ENCODE results near the gene EIF1AD.
A peak's percentile ranks its signal among the peaks of the same experiment; 100 is the strongest.
"Not testable (repeated sequence)": the region's sequence is repeated elsewhere in the genome, so short reads cannot be mapped to it uniquely, and the experiment has no call there.

Gene EIF1AD

DNA sequence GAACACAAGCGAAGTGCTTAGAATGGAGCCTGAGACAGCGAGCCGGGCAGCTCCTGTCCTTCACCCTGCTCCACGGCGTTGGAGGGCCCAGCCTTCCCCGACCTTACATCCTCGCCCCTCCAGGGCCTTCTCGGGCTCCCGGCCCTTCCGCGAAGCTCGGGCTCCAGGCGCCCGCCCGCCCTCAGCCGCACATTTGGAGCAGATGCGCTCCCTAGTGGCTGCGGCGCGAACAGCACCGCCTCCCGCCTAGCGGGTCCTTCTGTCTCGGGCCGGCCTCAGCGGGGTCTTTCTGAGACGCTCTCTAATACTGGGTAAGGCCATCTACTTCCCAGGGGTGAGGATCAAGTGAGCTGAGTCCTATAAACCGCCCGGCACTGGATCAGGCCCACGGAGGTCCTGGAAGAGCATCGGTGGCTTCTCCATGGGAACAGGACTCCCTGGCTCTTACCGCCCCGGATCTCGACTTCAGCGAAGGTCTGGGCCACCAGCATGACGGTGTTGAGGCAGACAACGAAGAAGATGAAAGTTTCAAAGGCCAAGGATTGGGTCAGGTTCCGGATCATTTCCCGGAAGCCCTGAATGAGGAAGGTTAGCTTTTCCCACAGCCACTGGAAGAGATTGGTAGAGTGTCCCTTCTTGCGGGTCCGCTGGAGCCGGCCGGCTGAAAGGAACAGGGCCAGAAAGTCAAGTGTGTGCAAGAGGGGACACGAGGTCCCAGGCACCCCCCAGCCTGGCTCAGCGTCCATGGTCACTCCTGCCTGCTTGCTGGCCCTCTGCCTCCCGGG is 20.6 kb upstream of the EIF1AD start:
- DNase-seq (ENCODE audit: low read depth): peak; percentile 63

DNA sequence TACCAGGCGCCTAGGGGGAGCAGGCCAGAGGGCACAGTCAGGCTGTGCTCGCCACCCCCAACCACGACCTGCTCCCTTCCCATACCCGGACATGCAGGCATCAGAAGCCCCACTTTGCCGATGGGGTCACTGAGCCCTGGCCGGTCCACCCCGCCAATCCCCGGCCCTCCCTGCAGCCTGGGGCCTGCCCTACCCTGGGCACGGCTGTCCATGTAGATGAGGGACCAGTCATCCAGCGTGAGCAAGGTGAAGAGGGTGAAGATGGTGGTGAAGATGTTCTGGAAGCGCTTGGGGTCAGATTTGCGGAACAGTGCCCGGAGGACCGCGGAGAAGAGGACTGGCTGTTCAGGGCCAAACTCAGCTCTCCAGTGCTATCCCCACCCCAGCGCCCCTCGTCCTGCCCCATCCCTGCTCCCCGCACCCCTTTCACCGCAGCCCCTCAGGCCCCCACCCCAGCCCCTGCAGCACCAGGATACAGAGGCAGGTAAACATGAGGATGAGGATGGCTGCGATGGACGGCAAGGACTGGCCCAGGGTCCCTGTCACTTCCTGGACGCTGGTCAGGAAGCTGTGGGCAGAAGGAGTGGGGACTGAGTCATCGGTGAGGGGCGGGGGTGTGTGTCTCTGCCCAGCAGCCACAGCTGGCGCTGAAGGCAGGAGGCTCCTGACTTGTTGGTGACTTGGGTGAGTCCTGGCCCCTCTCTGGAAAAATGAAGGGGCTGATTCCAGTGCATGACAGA is 18.8 kb upstream of the EIF1AD start:
- DNase-seq (ENCODE audit: low read depth): peak; percentile 15

DNA sequence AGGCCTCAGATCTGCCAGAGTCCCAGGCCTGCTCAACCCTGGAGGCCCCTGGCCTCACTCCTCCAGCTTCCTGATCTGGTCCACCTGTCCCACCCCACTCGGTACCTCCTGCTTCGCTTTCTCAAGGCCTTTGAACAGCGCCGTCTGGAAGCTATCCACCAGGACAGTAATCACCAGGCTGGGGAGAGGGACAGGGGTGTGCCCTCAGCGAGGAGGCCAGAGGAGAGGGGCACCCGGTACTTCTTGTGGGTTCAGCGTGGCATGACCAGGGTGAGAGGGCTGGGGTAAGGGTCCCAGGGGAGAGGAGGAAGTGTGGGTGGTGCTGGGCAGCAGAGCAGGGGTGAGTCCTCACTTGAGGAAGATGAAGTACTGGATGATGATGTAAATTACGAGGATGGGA is 18.3 kb upstream of the EIF1AD start:
- DNase-seq (ENCODE audit: low read depth): no peak

DNA sequence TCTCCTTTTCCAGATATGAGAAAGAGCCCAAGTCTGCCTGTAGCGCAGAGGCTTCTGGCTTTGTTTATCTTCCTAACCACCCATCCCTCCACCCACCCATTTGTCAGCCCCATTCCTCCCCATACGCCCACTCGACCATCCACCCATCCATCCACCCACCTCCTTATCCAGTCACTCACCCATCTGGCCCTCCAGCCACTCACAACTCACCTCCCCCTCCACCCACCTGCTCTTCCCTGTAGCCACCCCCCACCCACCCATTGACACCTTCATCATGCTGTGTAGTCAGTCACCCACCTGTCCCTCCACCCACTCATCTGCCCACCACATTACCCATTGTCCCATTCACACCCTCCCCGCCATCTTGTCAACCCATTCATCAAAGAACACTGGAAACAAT is 15.4 kb upstream of the EIF1AD start:
- DNase-seq (ENCODE audit: low read depth): no peak

DNA sequence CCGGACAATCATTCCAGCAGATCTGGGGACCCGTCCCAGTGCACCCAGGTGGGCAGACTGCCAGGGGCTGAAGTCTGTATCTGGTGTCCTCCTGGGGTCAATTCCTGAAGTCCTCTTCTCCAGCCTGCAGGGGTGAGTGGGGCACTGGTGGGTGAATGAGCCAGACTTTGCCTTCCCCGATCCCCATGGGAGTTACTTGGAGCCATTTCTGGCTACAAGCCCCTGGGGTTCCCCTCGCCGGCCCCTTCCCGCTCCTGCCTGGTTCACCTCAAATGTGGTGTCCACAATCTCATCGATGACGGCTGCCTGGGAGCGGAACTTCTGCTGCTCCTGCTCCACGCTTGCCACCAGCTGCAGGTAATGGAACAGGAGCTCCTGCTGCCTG is 14.8 kb upstream of the EIF1AD start:
- DNase-seq (ENCODE audit: low read depth): no peak

DNA sequence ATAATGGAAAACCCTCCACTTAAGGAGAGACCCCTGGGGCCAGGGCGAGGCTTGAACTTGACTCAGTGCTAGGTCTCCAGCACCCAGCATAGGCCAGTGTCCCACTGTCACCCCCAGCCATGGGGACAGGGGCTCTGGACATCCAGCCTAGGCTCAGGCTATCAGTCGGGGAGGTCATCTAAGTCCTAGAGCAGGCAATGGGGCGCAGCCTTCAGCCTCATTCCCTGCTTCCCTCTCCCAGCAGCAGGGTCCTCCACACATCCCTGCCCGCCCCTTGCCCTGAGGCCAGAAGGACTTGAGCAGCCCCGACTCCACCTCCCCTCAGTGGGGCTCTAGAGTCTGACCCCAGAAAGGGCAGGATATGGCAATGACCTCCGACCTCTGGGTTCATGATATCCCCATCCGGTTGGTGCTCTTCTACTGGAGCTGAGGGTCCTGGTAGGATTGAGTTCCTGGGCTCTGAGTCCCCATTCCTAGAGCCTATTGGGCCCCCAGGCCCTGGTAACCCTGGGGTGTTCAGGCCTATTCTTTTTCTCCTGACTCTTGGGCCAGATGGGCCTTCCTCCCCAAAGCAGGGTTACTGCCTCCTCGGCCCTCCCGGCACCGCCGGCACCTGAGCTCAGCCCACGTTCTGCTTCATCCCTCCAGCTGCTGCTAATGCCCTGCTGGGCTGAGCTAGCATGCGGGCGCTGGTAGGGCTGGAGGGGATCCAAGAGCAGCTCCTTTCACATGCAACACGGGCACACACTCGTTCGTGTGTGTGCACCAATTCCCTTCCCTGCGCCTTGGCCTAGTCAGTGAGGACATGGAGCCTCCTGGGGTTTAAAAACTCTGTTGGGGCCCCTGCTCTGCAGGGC is 14.2 kb upstream of the EIF1AD start:
- DNase-seq (ENCODE audit: low read depth): no peak

DNA sequence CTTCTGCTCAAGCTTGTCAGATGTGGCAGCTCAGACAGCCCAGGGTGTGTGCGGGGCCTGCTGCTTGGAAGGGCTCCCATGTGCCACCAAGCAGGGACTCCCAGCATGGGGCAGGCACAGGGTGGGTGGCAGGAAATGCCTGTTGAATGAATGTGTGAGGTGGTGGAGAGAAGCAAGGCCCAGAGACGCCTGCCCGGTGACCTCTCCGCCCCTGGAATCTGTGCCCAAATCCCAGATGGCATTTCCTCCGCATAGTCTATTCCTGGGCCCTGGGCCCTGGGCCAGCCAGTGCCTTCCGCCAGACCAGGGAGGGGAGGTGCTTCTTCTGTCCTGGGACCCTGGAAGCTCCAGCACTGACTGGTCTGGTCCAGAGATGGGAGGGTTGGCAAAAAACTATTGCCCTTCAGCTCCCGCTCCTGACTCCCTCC is 13.5 kb upstream of the EIF1AD start:
- no peak for DNase-seq (ENCODE audit: low read depth)

DNA sequence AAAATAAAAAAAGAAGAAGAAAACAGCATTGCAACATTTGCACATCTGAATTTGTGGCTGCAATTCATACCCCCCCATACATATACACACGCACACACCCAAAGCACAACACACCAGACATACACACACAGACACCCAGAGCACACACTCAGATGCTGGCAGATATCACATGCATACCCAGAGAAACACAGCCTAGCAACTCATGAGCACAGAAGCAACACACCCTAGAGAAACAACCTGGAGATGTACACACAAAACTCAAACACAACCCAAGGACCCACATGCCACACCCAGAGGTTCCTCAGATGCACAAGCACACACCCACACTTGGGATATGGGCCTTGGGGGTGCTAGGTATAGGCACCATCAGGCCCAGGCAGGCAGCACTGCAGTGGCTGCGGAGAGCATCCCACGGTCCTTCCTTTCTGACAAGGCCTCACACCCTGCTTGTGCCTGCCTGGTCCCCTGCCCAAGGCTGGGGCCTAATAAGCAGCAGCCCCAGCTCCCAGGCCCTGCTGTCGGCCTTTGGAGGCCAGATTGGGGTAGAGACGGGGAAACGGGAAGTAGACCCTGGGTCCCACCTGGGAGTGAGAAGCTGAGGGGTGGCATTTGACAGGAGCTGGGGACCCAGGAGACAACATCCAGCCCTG is 13.0 kb upstream of the EIF1AD start:
- no peak for DNase-seq (ENCODE audit: low read depth)

DNA sequence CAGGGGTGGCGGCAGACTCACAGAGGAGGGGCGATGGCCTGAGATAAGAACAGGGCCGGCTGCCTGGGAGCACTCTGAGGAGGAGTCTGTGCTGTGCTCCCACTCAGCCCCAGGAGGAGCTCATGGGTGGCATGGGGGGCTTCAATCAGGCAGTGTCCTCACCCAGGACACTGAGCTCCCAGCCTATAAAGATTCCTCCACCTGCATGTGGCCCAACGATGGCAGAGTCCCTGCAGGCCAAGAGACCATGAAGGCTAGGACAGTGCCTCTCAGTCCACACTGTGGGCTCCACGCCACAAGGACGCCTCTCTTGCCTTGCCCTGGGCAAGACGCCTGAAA is 11.8 kb upstream of the EIF1AD start:
- DNase-seq (ENCODE audit: low read depth): no peak

DNA sequence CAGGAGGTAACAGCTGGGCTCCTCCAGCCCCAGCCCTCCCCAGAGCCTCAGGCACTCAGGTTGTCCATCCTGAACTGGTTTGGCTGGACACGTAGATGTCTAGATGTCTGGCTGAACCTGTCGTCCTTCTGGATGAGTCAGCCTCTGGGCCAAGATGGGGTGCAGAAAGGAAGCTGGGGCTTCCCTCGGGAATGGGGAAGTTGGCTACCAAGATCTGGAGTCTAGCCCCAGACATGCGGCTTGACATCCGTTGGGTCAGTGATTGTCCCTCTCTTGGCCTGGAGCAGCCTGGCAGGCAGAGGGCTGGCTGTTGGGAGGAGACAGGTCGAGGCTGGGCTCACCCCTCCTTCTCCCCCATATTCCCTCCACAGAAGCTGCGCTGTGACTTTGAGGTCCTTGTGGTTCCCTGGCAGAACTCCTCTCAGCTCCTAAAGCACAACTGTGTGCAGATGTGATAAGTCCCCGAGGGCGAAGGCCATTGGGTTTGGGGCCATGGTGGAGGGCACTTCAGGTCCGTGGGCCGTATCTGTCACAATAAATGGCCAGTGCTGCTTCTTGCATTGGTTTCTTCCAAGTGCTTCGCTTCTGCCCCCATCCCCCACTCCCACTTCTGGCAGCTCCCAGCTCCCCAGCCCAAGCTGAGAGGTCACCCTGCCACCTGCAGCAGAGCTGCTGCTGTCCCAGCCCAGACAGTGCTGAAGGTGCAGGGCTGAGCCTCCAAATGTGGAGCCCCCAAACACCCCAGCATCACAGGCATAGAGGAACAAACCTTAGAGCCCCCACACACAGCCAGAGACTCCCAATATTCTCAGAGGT is 11.2 kb upstream of the EIF1AD start:
- DNase-seq (ENCODE audit: low read depth): no peak

DNA sequence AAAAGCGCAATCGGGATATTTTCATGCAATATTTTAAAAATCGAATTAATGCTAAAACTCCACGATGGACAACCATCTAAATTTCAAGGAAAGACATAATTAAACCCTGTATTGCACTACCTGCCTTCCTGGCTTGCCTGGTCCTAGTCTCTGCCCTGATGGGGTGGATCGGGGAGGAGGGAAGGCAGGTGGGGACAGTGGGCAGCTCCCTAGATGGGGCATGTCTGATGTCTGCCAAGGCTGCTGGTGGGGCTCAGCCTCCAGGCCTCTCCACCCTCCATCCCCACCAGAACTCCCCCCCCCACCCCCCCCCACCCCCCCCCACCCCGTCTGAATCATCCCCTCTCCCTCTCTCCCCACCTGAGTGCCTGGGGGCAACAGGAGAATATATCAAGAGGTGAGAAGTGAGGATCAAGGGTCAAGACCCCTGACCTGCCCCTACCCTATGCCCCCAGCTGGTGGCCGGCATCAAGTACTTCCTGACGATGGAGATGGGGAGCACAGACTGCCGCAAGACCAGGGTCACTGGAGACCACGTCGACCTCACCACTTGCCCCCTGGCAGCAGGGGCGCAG is 10.5 kb upstream of the EIF1AD start:
- DNase-seq (ENCODE audit: low read depth): no peak

DNA sequence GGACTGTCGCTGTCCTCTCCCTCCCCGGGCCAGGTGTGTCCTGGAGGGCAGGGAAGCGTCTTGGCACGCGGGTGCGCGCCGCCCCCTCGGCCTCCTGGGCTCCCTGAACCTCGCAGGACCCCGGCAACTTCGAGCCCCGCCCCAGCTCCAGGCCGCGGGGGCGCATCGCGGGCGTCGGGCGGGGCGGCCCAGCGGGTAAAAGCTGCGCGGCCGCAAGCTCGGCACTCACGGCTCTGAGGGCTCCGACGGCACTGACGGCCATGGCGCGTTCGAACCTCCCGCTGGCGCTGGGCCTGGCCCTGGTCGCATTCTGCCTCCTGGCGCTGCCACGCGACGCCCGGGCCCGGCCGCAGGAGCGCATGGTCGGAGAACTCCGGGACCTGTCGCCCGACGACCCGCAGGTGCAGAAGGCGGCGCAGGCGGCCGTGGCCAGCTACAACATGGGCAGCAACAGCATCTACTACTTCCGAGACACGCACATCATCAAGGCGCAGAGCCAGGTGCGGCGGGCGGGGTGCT is 9.9 kb upstream of the EIF1AD start, which contains the start of gene CST6:
Gene CST6, plus strand, starts transcription at position 224 of the 519 bp plus-strand sequence. Its CDS starts 37 bp downstream, at position 261.
- DNase-seq (ENCODE audit: low read depth): no peak

DNA sequence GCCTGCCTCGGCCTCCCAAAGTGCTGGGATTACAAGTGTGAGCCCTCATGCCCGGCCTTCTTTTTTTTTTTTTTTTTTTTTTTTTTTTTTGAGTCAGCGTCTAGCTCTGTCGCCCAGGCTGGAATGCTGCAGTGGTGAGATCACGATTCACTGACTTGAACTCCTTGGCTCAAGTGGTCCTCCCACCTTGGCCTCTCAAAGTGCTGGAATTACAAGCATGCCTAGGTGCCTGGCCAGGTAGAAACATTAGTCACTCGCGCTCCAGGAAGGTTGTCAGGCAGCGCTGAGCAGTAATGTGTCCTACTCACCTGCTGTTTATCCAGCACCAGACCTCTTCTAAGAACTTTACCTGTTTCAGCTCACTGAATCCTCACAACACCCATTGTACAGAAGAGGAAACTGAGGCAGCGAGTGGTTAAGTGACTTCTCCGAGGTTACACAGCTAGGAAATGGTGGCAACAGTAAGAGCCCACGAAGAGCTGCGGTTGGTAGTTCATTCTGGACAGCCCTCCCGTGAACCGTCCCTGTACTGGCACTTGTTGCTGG is 9.4 kb upstream of the EIF1AD start:
- DNase-seq (ENCODE audit: low read depth): no peak

DNA sequence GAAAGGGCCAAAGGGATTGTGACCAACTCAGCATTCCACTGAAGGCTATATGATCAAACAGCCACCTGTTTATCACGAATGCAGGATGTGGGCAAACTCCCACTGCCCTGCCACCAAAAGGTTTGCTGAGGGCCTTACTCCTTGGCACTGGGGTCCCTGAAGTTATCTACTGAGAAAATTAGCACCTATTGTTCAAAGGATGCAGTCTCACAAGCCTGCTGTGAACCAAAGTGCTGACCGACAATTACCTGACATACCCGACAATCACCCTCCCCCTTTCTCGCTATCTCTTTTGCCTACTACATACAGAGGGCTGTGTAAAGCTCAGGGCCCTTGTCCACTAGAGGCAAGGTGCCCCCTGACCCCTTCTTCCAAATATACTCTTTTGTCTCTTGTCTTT is 8.1 kb upstream of the EIF1AD start:
- not testable (repeated sequence) for DNase-seq (ENCODE audit: low read depth)

DNA sequence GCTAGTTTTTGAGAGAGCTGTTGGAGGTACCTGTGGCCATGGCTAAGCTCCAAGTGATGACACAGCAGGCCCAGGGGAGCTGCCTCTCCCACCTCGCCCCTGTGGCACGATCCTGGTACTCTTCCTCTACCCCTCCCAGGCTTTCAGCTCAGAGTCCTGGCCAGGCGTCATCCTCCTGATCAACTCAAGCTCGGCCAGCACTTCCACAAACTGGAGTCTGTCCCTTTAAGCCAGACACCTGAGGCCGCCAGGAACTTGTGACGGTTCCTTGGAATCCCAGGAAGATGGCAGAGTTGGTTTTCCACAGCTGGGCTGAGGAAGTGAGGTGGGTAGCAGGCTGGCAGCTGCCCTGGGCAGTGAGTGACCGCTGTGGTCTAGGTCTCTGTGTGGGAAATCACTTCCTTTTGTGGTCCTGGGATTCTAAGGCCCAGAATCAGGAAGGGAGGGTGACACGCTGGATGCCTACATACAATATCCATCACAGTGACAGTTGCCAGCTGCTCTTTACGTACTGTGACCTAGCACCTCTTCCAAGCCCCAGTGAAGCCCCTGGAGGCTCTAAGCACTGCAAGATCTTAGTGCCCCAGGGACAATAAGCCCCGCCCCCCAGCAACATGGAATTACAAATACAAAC is 6.6 kb upstream of the EIF1AD start:
- DNase-seq (ENCODE audit: low read depth): no peak

DNA sequence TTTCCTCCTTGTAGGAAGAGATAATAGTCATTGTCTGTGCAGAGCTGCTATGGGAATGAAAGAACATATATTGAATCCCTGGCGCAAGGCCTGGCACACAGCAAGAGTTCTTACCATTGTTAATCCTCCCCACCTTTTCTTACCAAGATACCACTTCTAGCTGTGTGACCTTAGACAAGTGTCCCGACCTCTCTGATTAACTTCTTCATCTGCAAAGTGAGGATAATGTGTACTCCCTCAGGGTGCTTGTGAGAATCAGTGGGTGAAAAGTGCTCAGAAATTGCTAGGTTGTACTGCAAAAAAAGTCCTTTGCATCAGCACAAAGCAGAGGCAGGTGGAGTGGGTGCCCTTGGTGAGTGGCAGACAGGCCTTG is 6.1 kb upstream of the EIF1AD start:
- no peak for DNase-seq (ENCODE audit: low read depth)

DNA sequence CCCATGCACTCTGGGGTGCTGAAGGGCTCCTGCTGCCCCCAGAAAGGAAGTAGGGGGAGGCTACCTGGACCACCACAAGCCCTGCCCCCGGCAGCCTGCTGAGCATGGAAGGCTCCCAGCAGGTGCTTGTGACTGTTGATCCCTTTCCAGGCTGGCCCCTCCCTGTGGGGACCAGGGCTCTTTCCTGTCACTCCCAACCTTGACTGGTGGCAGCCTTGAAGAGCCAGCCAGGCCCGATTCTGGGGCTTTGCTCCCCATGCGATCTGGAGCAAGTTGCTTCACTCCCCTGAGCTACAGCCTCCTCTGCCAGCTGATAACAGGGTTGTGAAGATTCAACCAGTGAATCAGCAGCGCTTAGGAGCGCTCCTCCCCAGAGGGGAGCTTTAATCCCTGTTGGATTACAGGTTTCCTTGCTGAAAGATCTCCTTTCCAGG is 5.3 kb upstream of the EIF1AD start:
- no peak for DNase-seq (ENCODE audit: low read depth)

DNA sequence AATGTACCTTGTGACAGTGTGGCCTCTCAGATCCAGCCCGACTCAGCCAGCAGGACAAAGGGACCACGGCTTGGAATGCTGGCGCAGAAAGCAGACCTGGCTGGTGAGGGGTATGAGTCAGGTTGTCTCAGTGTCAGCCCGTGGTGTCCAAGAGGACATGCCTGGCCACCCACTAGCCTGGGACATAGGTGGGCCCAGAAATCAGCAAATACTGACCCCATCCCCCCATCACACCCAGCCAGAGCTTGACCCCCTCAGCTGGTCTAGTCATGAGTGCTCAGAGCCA is 4.9 kb upstream of the EIF1AD start:
- no peak for DNase-seq (ENCODE audit: low read depth)

DNA sequence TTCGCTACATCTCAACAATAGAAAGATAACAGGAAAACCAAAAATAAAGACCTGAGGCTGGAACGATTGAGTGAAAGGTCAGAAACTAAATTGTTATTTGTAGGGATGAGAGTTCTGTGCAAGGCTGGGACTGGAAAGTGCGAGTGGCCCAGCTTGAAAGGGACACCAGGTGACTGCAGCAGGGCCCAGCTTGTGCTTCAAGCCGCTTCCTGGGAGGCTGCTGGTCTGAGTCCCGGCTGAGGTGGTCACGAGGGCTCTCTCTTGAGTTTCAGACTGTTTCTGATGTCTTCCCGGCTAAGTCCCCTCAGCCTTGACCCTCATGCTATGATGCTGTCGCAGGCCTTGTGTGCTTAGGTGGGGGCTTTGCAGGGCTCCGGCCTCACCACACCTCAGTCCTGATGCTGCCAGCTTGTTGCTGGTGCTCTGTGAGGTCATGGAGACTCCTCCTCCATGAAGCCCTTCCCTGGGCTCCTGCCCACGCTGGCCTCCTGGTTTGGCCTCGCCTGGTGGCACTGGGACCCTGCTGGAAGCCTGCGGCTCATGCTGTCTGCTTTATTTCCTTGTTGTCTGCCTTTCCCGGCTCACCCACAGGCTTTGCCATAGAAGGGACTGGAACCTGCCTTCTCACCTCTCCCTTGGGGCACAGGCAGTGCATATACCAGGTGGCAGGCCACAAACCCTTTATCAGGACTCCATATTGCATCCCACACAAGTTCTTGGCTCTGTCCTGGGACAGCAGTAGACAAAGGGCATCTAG is 4.4 kb upstream of the EIF1AD start:
- no peak for DNase-seq (ENCODE audit: low read depth)

Measured in stimulated activated CD8-positive, alpha-beta memory T cell treated with anti-CD3 and anti-CD28 coated beads, Interleukin-12 subunit alpha, Interleukin-12 subunit beta, amount 100 ng/mL, for 1 hour (primary cell).